Activated CD4-positive, alpha-beta T cell treated with anti-CD3 and anti-CD28 coated beads for 48 hours (primary cell): ENCODE measurements around the gene B2M.
A peak's percentile ranks its signal among the peaks of the same experiment; 100 is the strongest.
"Not testable (repeated sequence)": the region's sequence is repeated elsewhere in the genome, so short reads cannot be mapped to it uniquely, and the experiment has no call there.

ENCODE experiments used
- DNase-seq: peaks from one replicate; pipeline ENCODE4 v3.0.0-alpha.2; 2020

The B2M gene

DNA sequence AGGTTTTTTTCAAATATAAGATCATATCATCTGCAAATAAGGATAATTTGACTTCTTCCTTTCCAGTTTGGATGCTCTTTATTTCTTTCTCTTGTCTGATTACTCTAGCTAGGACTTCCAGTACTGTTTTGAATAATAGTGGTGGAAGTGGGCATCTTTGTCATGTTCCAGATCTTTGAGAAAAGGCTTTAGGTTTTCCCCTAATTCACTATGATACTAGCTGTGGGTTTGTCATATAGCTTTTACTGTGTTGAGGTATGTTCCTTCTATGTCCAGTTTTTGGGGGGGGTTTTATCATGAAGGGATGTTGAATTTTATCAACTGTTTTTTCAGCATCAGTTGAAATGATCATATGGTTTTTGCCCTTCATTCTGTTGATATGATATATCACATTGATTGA is 10.6 kb upstream of the B2M start:
- DNase-seq, result not testable (repeated sequence)

- DNase-seq, result no peak
These were observed 5.3 kb upstream of the B2M start for GRCh38 chr15:44705986-44706385.

DNA sequence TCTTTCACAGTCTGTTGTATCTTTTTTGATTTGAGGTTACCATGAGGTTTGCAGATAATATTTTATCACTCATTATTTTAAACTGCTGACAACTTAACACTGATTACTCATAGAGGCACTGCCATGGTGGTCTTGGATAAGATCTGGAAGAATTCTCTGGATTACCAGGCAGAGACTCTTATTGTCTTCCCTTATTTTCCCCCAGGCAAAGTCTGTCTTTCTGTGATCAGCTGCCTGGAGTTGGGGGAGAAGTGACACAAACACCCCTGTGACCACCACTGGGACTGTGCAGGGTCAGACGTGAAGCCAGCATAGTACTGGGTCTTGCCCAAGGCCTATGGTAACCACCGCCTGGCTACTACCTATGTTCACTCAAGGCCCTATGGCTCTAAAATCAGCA is 4.9 kb upstream of the B2M start:
- DNase-seq, result no peak

GRCh38 chr15:44706946-44707636 is 4.2 kb upstream of the B2M start:
- DNase-seq, result no peak

DNA sequence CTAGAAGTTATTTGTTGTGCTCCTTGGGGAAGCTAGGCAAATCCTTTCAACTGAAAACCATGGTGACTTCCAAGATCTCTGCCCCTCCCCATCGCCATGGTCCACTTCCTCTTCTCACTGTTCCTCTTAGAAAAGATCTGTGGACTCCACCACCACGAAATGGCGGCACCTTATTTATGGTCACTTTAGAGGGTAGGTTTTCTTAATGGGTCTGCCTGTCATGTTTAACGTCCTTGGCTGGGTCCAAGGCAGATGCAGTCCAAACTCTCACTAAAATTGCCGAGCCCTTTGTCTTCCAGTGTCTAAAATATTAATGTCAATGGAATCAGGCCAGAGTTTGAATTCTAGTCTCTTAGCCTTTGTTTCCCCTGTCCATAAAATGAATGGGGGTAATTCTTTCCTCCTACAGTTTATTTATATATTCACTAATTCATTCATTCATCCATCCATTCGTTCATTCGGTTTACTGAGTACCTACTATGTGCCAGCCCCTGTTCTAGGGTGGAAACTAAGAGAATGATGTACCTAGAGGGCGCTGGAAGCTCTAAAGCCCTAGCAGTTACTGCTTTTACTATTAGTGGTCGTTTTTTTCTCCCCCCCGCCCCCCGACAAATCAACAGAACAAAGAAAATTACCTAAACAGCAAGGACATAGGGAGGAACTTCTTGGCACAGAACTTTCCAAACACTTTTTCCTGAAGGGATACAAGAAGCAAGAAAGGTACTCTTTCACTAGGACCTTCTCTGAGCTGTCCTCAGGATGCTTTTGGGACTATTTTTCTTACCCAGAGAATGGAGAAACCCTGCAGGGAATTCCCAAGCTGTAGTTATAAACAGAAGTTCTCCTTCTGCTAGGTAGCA is 851 bp upstream of the B2M start:
- DNase-seq, result no peak

GRCh38 chr15:44711743-44712345 is 527 bp downstream of the B2M start:
- DNase-seq, result peak; percentile 71

- peak; percentile 75 for DNase-seq
These were observed 1.2 kb downstream of the B2M start for GRCh38 chr15:44712346-44713005.

- no peak for DNase-seq
These were observed 2.0 kb downstream of the B2M start for GRCh38 chr15:44713006-44713966.

GRCh38 chr15:44715142-44715796 is 4.0 kb downstream of the B2M start:
- DNase-seq, result no peak

GRCh38 chr15:44715797-44716334 is 4.5 kb downstream of the B2M start:
- no peak for DNase-seq

DNA sequence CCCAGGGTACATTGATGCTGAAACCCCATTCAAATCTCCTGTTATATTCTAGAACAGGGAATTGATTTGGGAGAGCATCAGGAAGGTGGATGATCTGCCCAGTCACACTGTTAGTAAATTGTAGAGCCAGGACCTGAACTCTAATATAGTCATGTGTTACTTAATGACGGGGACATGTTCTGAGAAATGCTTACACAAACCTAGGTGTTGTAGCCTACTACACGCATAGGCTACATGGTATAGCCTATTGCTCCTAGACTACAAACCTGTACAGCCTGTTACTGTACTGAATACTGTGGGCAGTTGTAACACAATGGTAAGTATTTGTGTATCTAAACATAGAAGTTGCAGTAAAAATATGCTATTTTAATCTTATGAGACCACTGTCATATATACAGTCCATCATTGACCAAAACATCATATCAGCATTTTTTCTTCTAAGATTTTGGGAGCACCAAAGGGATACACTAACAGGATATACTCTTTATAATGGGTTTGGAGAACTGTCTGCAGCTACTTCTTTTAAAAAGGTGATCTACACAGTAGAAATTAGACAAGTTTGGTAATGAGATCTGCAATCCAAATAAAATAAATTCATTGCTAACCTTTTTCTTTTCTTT is 5.8 kb downstream of the B2M start:
- no peak for DNase-seq

GRCh38 chr15:44718180-44718926 is 7.0 kb downstream of the B2M start:
- no peak for DNase-seq

- no peak for DNase-seq
These were observed 7.6 kb downstream of the B2M start for GRCh38 chr15:44718927-44719292.

DNA sequence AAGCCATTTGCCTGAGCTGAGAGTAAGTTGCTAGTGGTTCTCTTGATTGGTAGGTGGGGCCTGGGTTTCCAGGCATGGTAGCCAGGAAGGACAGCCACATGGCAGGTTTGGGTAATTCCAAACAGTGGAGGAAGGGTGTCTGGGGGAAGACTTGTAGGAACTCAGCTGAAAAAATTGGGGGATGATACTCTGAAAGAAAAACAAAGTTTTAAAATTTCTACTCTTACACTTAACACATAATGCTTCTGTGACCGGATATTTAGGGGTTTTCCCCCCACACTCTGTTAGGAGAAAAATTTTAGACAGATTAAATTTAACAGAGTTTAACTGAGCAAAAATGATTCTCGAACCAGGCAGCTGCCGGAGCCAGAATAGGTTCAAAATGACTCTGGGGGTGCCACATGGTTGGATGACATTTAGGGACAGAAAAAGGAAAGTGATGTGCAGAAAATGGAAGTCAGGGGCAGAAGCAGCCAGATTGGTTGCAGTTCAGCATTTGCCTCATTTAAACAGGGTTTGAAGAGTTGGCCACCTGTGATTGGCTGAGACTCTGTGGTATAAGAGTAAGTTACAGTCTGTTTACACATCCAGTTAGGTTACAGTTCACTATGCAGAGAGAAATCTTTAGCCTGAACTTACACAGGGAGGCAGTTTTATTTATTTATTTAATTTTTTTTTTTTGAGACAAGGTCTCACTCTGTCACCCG is 8.1 kb downstream of the B2M start:
- peak; percentile 79 for DNase-seq

- DNase-seq, result not testable (repeated sequence)
These were observed 8.7 kb downstream of the B2M start for GRCh38 chr15:44720000-44720435.

DNA sequence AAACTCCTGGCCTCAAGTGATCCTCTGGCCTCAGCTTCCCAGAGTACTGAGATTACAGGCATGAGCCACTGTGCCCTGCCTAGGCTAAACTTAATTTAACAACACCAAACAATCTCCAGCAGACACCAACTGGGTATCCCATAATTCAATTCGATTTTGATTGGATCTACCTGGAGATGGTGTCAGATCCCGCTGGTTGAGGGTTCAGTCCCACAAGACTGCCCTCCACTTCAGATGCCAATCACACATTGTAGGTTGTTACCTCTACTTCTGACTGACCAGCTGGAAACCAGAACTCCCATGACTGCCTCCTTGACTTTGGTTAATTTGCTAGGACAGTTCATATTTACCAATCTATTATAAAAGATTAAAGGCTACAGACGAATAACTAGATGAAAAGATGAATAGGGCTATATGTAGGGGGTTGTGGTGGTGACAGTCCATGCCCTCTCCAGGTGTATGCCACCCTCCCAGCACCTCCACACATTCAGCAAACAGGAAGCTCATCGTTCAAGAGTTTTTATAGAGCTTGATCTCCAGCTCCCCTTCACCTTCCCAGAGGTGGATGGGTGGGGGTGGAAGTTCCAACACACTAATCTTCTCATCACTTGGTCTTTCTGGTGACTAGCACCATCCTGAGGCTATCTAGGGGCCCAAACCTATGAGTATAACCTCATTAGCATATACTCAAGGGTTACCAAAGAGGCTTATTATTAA is 9.3 kb downstream of the B2M start:
- DNase-seq, result no peak

DNA sequence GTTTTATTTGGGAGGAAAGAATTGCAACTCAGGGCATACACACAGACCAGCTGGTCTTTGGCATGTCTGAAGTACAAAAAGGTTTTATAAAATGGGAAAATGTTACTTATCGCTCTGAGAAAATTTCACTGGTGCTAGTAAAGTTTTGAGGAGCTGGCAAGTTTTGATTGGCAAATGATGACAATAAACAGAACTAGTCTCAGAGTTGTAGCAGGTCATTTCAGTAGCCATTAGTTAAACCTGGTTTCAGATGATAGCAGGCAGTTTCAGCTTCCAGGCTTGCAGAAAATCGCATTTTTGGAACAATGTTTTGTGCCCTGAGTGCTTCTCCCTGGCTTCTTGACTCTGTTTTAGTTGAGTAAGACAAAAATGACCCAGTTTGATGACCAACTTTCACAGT is 10.7 kb downstream of the B2M start:
- DNase-seq, result no peak

DNA sequence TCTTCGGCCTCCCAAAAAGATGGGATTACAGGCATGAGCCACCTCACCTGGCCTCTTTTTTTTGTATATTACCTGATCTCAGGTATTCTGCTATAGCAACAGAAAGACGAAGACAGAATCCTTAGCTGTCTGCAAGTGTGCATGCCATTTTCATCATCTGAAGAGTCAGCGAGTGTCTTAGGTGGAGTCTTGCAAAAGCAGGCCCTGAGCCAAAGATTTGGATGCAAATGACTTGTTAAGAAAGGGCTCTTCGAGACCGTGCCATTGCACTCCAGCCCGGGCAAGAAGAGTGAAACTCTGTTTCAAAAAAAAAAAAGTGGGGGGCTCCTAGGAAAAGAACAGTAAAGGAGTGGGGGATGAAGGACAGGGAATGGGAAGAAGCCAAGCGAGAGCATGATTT is 14.8 kb downstream of the B2M start:
- DNase-seq, result no peak
